ENCODE data around the gene TBCE. TPM values are rescaled to one million over a fixed set of nuclear protein-coding genes. Genes with fewer than 3 reads are reported as not detected.

The TBCE gene
- total and polyA plus RNA-seq, 9 of the 15 experiments (the other 6 are each of a cell fraction or from before 2014, with no cell fraction given), result 52.6 to 92.1 (median 82.1) TPM

GRCh38 chr1:235442788-235443429 lies 75.7 kb downstream of the TBCE start (continued):
- TF ChIP-seq POLR2AphosphoS5 (IDR thresholded peaks at IDR 0.05; ENCODE audit: control insufficient read depth, insufficient read depth, low read depth, low read length) (no peak), ZNF639 (CRISPR knock-in tag; conservative IDR thresholded peaks at IDR 0.05 in 1 of 2, IDR thresholded peaks at IDR 0.05 in 1 of 2) (0 out of 4 replicates have a peak, but pooled peaks of 1 of the 2 experiments have one; percentile 32), PKNOX1 (IDR thresholded peaks at IDR 0.05) (peak; percentile 17; the same call in 1 of the 2 replicates), ARHGAP35 (IDR thresholded peaks at IDR 0.05; ENCODE audit: partially characterized antibody) (no peak), RBM22 (IDR thresholded peaks at IDR 0.05; ENCODE audit: low read depth, low read length, poor library complexity, severe bottlenecking) (no peak), XRCC5 (IDR thresholded peaks at IDR 0.05; ENCODE audit: low read depth, low read length) (no peak), PRMT5 (CRISPR knock-in tag; IDR thresholded peaks at IDR 0.05) (no peak), KAT2B (IDR thresholded peaks at IDR 0.05; ENCODE audit: low read depth, low read length) (no peak), ZFP91 (CRISPR knock-in tag; IDR thresholded peaks at IDR 0.05) (no peak), RAD51 (IDR thresholded peaks at IDR 0.05; ENCODE audit: borderline replicate concordance, low read depth) (no peak), SP2 (IDR thresholded peaks at IDR 0.05; ENCODE audit: extremely low read depth, low read depth, low read length, poor library complexity, severe bottlenecking) (no peak), BRD4 (IDR thresholded peaks at IDR 0.05) (no peak), ZNF407 (IDR thresholded peaks at IDR 0.05; ENCODE audit: low read depth) (peak; percentile 30; the same call in 1 of the 2 replicates), SPI1 (IDR thresholded peaks at IDR 0.05; ENCODE audit: borderline replicate concordance, low read depth, low read length) (no peak)
